GM18867 (cell line): ENCODE data around the gene TTC13.

Experiments used
- ATAC-seq: cut with Tn5 transposase; IDR thresholded peaks from one replicate; pipeline ENCODE4 v1.9.1; 2021; ENCODE audit warnings: mild to moderate bottlenecking, moderate library complexity; ENCODE audit not compliant: unreplicated experiment

The TTC13 gene

DNA sequence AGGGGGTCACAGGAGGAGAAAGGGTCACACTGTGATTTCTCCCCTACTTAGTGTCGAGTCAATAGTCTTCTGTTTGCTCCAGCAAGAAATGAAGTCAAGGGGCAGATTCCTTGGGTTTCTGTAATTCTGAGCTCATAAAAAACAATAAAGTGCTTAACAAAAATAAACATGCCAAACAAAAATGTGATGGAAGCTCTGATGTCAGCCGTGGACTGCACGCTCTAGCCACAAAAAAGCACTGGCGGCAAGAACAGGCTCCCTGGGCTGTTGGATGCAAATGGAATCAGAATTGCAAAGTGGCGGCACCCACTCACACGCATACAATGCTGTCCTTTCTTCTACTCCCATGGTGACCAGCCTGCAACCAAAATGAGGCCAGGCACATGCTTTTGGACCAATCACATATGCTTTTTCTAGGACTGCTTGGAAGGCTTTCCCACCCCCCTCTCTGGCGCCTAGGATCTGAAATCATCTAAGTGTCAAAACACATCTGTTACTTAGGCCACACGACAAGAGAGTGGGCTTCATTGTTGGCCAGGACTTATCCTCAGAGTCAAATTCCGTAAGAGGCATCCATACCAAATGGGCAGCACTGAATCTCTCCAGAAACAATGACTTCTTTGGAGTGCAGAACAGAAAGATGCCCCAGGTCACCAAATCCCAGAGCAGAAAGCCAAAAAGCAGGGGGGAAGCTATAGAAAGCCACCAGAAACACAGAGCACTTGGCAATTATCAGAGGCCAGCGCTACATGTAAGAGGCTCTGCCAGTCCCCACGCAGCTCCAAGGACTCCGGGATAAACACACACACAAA is 119.5 kb downstream of the TTC13 start:
- ATAC-seq, result no peak

DNA sequence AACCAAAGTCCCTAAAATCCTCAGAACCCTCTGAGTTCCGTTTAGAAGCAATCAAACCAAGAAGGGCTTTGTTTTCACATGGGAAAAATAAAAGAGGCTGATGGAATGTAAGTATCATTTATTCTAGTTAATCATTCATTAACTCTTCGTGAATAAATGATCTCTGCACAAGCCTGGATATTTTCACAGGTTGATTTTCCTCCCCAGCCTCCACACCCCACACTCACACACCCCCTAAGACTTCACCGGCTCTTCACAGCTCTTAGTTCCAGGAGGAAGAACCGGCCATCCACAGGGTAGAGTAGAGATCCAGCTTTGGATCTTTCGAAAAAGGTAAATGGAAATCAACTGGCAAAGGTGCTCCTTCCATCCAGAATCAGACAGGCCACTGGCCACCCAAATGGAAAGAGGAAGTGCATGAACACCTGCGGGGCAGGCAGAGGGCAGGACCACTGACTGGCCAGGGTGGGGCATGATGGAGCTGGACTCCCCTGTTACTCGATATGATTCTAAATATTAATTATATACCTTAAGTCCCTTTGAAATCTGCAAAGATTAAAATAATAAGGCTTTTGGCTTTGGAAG is 120.3 kb downstream of the TTC13 start:
- no peak for ATAC-seq

DNA sequence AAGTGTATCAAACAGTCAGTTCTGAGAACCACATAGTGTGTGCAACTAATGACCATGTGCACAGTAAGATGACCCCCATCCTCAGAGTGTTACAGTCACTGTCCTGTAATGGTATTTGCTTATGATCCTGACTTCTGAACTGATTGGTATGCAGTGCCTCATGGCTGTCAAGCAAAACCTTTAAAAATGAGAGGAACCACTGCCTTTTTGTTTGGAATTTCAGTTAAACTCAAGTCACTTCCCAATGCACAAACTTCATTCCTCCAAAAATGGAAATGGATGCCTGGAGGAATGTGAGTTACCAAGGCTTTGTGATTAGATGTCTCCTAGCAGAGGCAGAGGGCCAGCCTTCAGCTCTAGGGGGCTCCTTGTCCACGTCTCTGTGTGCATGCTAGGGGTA is 120.8 kb downstream of the TTC13 start:
- no peak for ATAC-seq

DNA sequence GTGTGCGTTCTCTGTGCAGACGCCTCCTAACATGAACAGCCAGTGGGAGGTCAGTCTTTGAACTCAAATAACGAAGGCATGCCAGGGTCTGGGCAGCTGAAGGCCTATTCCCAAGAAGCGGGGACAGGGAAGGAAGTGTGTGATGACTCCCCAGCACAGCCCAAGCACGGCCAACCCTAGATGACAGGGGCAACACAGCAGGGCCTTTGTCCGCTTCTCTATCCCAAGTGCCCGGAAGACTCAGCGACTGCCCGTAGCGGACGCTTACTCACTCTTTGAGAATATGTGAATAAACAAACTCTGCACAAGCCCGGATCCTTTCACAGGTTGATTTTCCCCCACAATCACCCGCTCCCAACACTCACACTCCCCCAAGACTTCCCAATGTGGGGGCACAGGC is 121.6 kb downstream of the TTC13 start:
- no peak for ATAC-seq
